ENCODE data around the gene DOCK3.

DNA sequence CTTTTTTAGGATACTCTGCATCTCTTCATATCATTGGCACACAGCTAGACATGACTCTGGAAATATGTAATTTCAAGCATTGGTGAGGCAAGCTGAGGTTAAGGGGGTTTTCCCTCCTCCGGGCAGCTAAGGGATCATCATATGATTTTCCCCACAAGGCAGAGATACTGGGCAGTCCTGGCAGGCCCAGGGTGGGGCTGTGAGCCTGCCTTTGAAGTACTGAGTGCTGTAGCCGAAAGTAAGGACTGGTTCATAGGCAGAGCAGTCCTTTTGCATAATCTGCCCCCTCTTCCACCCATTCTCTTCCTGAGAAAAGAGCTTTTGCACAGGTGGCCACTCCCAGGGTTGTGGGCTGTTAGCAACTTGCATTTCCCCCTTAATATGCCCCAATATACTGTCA lies 541.6 kb downstream of the DOCK3 start:
- TF ChIP-seq, protein P1, sequence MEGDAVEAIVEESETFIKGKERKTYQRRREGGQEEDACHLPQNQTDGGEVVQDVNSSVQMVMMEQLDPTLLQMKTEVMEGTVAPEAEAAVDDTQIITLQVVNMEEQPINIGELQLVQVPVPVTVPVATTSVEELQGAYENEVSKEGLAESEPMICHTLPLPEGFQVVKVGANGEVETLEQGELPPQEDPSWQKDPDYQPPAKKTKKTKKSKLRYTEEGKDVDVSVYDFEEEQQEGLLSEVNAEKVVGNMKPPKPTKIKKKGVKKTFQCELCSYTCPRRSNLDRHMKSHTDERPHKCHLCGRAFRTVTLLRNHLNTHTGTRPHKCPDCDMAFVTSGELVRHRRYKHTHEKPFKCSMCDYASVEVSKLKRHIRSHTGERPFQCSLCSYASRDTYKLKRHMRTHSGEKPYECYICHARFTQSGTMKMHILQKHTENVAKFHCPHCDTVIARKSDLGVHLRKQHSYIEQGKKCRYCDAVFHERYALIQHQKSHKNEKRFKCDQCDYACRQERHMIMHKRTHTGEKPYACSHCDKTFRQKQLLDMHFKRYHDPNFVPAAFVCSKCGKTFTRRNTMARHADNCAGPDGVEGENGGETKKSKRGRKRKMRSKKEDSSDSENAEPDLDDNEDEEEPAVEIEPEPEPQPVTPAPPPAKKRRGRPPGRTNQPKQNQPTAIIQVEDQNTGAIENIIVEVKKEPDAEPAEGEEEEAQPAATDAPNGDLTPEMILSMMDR (IDR thresholded peaks at IDR 0.05), result no peak
- no peak for TF ChIP-seq POLR2A (IDR thresholded peaks at IDR 0.05)
